OCI-LY7 (cell line): ENCODE measurements around the gene CNOT4.

ENCODE experiments used
- EZH2phosphoT487 ChIP-seq: fragments of 200-600 bp; sonication (generic); IDR thresholded peaks from 2 replicates; pipeline ENCODE4 v1.6.1; 2018; ENCODE audit warnings: low read depth, borderline replicate concordance, mild to moderate bottlenecking, mixed run types, antibody characterized with exemption, low read length, moderate library complexity, mixed read lengths
- TF ChIP-seq, protein P1 (sequence below): fragments of 200-600 bp; sonication (generic); conservative IDR thresholded peaks from 2 replicates; pipeline ENCODE4 v1.5.1; 2014; ENCODE audit warnings: mild to moderate bottlenecking, antibody characterized with exemption, low read length, moderate library complexity, mixed read lengths

DNA sequence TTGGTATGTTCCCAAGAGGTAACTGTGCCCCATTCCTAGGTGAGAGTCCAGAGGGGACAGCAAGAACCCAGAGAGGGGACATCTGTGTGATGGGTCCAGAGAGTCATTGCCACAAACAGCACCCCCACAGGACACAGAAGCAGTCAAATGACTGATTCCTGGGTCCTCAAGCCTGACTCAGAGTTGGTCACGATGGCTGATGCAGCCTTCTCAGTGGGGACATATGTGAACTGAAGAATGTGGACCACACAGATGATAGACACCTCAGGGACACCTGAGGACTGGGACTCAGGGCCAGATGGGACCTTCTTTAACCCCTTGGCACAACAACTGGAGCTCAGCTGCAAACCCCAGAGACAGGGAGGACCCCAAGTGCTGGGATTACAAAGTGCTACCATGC is 179.8 kb downstream of the CNOT4 start:
- TF ChIP-seq, protein P1, sequence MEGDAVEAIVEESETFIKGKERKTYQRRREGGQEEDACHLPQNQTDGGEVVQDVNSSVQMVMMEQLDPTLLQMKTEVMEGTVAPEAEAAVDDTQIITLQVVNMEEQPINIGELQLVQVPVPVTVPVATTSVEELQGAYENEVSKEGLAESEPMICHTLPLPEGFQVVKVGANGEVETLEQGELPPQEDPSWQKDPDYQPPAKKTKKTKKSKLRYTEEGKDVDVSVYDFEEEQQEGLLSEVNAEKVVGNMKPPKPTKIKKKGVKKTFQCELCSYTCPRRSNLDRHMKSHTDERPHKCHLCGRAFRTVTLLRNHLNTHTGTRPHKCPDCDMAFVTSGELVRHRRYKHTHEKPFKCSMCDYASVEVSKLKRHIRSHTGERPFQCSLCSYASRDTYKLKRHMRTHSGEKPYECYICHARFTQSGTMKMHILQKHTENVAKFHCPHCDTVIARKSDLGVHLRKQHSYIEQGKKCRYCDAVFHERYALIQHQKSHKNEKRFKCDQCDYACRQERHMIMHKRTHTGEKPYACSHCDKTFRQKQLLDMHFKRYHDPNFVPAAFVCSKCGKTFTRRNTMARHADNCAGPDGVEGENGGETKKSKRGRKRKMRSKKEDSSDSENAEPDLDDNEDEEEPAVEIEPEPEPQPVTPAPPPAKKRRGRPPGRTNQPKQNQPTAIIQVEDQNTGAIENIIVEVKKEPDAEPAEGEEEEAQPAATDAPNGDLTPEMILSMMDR = no peak
- TF ChIP-seq EZH2phosphoT487 = no peak
